Measurements from ENCODE around the gene MYZAP.

MYZAP gene

GRCh38 chr15:57626713-57627440 lies 35.2 kb downstream of the MYZAP start:
- DNase-seq (ENCODE audit: low read depth in 2 of 2), result no peak

- DNase-seq (ENCODE audit: low read depth in 2 of 2), result no peak
These were observed 39.8 kb downstream of the MYZAP start for GRCh38 chr15:57631386-57632110.

GRCh38 chr15:57634290-57634689 lies 42.6 kb downstream of the MYZAP start:
- DNase-seq (ENCODE audit: low read depth in 2 of 2), result no peak

GRCh38 chr15:57635300-57635909 lies 43.7 kb downstream of the MYZAP start:
- DNase-seq (ENCODE audit: low read depth in 2 of 2), result no peak

GRCh38 chr15:57637846-57638245 lies 46.1 kb downstream of the MYZAP start:
- no peak for DNase-seq (ENCODE audit: low read depth in 2 of 2)

GRCh38 chr15:57639306-57639705 lies 47.6 kb downstream of the MYZAP start:
- no peak for DNase-seq (ENCODE audit: low read depth in 2 of 2)

GRCh38 chr15:57640930-57641682 lies 49.4 kb downstream of the MYZAP start:
- DNase-seq (ENCODE audit: low read depth in 2 of 2), result no peak

GRCh38 chr15:57643826-57644225 lies 52.1 kb downstream of the MYZAP start:
- no peak for DNase-seq (ENCODE audit: low read depth in 2 of 2)

GRCh38 chr15:57646087-57646486 lies 54.4 kb downstream of the MYZAP start:
- no peak for DNase-seq (ENCODE audit: low read depth in 2 of 2)

- DNase-seq (ENCODE audit: low read depth in 2 of 2), result no peak
These were observed 55.5 kb downstream of the MYZAP start for GRCh38 chr15:57647071-57647790.

- DNase-seq (ENCODE audit: low read depth in 2 of 2), result no peak
These were observed 56.1 kb downstream of the MYZAP start for GRCh38 chr15:57647791-57648130.

GRCh38 chr15:57649138-57649537 lies 57.4 kb downstream of the MYZAP start:
- DNase-seq (ENCODE audit: low read depth in 2 of 2), result no peak

GRCh38 chr15:57651445-57651844 lies 59.7 kb downstream of the MYZAP start:
- DNase-seq (ENCODE audit: low read depth in 2 of 2), result no peak

- DNase-seq (ENCODE audit: low read depth in 2 of 2), result no peak
These were observed 60.8 kb downstream of the MYZAP start for GRCh38 chr15:57652481-57652880.

- no peak for DNase-seq (ENCODE audit: low read depth in 2 of 2)
These were observed 62.6 kb downstream of the MYZAP start for GRCh38 chr15:57654153-57654852.

GRCh38 chr15:57655053-57655452 lies 63.3 kb downstream of the MYZAP start:
- no peak for DNase-seq (ENCODE audit: low read depth in 2 of 2)

GRCh38 chr15:57655809-57656208 lies 64.1 kb downstream of the MYZAP start:
- no peak for DNase-seq (ENCODE audit: low read depth in 2 of 2)

GRCh38 chr15:57656434-57656833 lies 64.7 kb downstream of the MYZAP start:
- DNase-seq (ENCODE audit: low read depth in 2 of 2), result no peak

- no peak for DNase-seq (ENCODE audit: low read depth in 2 of 2)
These were observed 65.9 kb downstream of the MYZAP start for GRCh38 chr15:57657619-57658018.

- no peak for DNase-seq (ENCODE audit: low read depth in 2 of 2)
These were observed 70.5 kb downstream of the MYZAP start for GRCh38 chr15:57662091-57662744.

- no peak for DNase-seq (ENCODE audit: low read depth in 2 of 2)
These were observed 71.1 kb downstream of the MYZAP start for GRCh38 chr15:57662802-57663201.
